HG03196 (cell line): ENCODE results near the gene LRP1B.
"Not testable (repeated sequence)": the region's sequence is repeated elsewhere in the genome, so short reads cannot be mapped to it uniquely, and the experiment has no call there.

Source experiments
- ATAC-seq: cut with Tn5 transposase; IDR thresholded peaks from one replicate; pipeline ENCODE4 v1.9.1; 2021; ENCODE audit not compliant: unreplicated experiment

Gene LRP1B

DNA sequence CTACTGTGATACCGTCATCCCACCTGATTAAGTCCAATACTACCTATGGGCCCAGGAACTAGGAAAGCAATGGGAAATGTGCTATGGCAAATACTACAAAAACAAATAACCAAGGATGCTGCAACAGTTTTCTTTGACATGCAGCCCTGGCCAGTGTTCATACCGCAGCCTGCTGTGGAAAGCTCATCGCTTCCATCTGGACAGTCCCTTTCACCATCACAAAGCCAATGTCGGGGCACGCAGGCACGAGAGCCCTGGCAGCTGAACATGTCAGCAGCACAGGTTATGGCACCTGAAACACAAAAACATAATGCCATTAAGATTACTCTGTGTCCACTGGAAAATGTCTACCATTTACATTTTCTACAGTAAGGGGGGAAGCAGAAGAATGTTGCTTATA, 1621.1 kb downstream of the LRP1B start:
- no peak for ATAC-seq

- ATAC-seq: no peak
These were observed 1622.1 kb downstream of the LRP1B start for GRCh38 chr2:140508756-140509155.

- ATAC-seq: no peak
These were observed 1624.2 kb downstream of the LRP1B start for GRCh38 chr2:140506606-140507005.

- no peak for ATAC-seq
These were observed 1626.2 kb downstream of the LRP1B start for GRCh38 chr2:140504601-140505000.

GRCh38 chr2:140502951-140503630, 1627.7 kb downstream of the LRP1B start:
- ATAC-seq: no peak

DNA sequence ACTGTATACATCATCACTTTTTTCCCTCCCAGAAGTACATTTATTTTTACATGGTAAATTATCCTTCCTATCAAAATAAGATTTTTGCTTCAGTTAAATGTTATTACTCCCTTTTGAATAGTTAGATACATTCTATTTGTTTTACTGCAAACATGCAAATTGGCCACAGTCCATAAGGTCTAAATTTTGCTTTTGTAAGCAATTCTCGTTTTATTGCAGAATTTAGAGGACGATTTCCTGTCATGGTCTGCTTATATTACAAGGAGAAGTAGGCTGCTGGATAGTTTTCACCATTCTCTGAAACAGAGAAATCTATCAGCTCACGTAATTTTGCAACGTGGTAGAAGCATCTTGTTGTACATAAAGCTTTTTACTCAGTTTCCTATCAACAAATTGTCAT, 1632.5 kb downstream of the LRP1B start:
- ATAC-seq: no peak

GRCh38 chr2:140496714-140497113, 1634.1 kb downstream of the LRP1B start:
- no peak for ATAC-seq

DNA sequence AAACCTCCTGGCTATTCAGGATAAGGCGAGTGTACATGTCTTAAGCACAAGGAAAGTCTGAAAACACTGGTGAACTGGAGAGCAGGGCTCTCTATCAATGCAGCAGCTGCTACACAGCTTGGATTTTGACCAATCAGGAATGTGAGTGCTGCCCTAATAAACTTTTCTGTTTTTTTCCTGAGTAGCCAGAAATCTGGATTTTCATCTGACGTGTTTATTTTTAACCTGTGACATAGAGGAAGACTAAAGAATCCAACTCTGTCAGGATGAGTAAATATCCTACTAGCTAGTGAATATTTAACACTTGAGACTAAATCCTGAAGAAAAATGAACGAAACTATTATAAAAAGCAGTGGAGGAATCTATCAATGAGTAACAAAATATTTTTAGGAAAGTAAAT, 1638.9 kb downstream of the LRP1B start:
- ATAC-seq: no peak

GRCh38 chr2:140489193-140489592, 1641.6 kb downstream of the LRP1B start:
- ATAC-seq: no peak

DNA sequence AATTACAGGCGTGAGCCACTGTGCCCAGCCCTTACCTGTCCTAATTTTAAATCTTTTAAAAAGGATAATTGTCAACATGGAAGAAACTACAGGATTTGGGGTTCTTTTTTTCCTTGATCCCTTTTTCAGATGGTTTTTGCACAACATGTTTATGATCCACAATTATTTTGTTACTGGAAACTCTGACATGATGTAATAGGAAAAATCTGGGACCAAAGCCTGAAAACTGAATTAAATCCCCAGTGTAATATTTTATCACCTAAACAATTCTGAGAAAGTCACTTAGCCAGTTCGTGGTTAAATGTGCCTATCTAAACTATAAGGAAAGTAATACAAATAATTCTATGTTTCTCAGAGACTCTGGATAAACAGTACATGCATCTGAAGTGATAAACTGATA, 1649.7 kb downstream of the LRP1B start:
- ATAC-seq: no peak

DNA sequence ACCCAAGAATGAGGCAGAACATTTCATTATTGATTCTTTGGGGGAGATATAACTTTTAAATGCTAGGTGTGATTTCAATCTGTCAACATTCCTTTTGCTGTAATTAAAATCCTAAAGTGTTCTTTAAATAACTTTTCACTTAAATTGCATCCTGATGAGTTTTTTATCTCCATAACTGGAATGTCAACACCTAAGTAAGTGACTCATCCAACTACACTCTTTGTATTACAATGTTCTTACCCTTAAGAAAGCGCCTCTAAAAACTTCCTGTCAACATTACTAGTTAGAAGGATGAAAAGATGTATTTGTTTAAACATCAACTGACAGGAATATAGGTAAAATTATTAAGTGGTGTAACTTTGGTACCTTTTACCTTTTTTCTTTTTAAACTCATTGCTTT, 1657.0 kb downstream of the LRP1B start:
- no peak for ATAC-seq

- no peak for ATAC-seq
These were observed 1658.1 kb downstream of the LRP1B start for GRCh38 chr2:140472676-140473075.

DNA sequence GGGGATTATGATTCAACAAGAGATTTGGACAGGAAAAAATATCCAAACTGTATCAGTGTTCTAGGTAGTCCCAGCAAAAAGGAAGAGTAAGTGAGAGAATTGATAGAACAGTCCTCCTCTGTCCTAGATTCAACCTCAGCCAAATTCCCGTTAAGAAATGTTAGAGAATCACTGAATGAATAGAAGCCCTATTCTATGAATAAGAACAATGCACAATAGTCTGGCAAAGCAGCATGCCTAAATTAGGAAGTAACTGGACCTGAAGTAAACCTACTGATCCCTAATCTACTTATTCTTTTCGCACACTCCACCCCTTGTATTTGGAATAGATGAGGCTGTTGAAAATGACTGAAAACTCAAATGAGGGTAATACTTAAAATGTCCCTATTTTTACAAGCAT, 1665.5 kb downstream of the LRP1B start:
- no peak for ATAC-seq

DNA sequence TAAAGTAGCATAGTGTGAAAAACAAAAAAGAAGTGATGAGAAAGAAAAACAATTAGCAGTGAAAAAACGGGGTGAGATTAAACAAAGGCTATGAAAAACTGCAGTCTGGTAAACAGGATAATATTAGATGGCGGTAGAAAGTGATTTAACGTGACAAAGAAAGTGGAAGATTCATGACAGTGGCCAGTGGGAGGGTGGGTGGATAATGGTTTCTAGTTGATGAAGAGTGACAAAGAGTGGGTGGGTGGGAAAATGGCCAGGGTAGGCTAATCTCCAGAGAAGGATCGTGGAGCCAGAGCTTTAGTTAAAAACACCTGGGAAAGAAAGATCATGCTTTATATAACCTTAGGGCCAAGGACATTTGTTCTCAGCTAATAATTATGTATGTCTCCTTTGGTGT, 1667.8 kb downstream of the LRP1B start:
- no peak for ATAC-seq

DNA sequence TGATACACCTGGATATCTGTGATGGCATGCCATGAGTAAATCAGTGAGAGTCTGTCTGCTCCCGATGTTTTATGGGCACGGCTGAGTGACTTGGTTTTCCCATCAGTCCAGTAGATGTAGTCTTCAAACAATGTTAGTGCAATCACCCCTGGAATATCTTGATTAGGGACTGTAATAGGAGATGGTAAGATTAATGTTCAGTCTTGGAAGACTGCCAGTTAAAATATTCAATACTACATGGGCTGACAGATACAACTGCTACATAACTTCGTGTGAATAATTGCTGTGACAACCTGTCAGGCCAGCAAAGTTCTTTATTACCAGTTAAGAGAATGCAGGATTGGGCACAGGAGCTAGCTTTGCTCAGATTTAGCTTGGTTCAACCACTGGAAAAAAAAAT, 1673.3 kb downstream of the LRP1B start:
- no peak for ATAC-seq

DNA sequence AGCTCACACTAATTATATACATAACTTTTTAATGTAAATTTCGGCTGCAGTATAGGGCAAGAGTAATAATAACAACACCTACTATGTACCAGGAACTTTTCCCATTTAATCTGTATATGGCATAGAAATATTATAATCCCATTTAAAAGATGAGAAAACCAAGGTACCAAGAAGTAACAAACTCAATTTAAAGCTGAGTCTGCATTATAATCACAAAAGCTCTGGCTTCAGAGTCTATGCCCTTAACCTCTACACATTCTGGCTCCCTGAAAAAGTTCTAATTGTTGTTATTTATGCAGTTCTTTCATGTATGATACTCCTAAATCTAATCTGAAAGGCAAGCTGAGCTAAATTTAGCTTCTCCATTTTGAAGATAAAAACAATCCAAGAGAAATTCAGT, 1675.5 kb downstream of the LRP1B start:
- ATAC-seq: no peak

- no peak for ATAC-seq
These were observed 1676.1 kb downstream of the LRP1B start for GRCh38 chr2:140454717-140455116.

GRCh38 chr2:140451324-140451723, 1679.5 kb downstream of the LRP1B start:
- ATAC-seq: no peak

DNA sequence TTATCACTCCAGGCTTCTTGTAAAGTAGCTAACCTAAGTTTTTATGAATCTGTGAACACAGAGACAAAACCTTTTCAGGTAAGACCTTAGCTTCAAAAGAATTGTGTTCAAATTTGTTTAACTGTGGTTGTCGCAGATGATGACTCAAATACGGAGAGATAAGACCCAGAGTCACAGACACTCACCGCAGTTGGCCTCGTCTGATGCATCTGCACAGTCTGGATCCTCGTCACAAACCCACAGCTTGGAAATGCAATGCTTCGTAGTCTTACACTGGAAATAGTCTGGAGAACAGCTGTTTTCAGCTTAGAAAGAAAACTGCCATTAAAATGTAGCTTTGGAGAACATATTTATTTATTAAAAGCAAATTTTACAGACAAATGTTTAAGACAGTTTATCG, 1688.5 kb downstream of the LRP1B start:
- ATAC-seq: no peak

DNA sequence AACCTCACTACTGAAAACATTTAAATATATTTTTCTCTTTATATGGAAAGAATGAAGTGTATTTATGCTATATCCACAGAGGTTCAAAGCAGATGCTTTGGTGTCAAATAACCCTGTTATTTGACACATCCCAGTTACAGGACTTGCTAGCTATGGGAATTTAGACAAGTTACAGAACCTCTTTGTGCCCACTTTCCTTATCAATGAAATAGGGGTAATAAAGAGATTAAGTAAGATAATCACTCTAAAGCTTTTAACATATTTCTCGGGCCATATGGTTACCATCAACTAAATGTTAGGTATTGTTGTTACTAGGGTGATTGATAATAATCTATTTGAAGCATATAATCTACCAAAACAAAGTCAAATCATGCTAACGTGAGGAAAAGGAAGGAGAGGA, 1690.0 kb downstream of the LRP1B start:
- no peak for ATAC-seq

DNA sequence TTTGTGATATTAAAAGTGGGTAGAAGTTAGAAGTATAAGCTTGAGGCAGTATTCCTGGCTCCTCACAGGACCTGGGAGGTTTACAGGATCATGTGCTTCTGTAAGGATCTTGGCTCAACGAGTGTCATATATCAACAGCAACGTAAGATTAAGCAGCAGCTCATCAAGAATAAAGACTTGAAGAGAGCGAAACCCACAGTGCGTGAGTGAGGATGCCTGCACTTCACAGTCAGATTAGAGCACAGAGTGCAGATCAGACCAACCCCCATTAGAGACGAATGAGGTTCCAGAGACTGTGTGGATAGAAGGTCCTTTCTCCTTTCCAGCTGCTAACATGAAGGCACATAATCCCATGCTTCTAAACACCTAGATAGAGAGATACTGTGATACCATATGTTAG, 1693.9 kb downstream of the LRP1B start:
- no peak for ATAC-seq

DNA sequence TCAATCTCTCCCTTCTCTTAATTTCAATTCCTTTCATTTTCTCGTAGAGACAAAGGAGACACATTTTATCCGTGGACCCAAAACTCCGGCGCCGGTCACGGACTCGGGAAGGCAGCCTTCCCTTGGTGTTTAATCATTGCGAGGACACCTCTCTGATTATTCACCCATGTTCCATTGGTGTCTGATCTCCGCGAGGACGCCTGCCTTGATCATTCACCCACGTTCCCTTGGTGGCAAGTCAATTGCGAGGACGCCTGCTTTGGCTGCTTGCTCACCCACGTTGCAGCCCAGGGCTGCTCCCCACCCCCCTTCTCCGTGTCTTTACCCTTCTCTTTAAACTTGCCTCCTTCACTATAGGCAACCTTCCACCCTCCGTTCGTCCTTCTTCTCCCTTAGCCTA, 1703.8 kb downstream of the LRP1B start:
- ATAC-seq: not testable (repeated sequence)

DNA sequence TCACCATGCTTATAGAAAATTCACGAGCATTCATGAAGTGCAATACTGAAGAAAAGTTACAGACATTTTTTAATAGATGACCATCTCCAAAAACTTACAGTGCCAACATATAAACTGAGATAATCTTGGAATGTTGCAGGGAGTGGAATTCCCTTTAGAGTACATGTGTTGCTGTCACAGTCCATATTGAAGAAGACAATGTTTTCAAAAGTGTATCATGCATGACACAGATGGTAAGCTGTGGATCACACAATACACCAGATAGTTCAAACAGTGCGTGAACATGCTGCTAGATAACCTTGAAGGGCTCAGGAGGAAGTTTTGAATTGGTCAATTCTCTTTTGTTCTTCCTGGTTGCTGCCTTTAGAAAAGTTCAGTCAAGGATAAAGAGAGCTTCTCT, 1706.3 kb downstream of the LRP1B start:
- no peak for ATAC-seq
